Measurements from ENCODE around the gene CNOT2.

DNA sequence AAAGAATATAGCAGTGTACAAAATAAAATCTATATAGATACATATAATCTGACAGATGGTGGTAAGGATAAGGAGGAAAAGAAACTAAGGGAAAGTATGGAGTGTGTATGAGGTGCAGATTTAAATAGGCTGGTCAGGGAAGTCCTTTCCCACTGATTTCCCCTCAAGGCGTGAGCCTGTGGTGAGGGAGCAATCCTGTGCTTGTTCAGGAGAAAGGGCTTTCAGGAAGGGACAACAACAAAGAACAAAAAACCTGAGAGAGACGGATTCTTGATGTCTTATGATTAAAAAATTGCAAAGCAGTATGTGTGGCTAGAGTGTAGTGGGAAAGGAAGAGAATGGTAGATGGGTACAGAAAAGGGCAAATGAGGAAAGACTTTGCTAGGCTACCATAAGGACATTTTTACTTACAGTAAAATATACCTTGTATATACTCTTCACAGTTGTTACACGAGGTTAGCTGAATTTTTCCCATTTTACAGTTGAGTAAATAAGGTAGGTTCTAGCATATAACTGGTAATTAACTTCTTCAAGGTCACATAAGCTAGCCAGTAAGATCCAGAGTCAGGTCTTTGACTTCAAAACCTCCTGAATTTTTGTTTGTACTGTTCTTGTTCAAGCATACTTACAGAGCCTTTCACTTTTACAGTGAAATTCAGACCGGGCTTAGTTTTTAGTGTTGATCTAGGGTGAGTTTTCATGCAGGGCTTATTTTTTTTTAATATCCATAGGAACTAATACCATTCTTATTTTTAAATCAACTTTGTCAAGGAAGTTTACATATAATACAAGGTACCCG, 15.6 kb downstream of the CNOT2 start:
- TF ChIP-seq POLR2A (IDR thresholded peaks at IDR 0.05): no peak
- no peak for TF ChIP-seq CTCF (IDR thresholded peaks at IDR 0.05)

Data from sigmoid colon (tissue), 3 donors.